Heart right ventricle (tissue), 16 donors: ENCODE data around the gene CD59. TPM values are rescaled to one million over a fixed set of nuclear protein-coding genes. Genes with fewer than 3 reads are reported as not detected.
A peak's percentile ranks its signal among the peaks of the same experiment; 100 is the strongest.

Source experiments
- ATAC-seq, 8 donors: fragments of 200-7000 bp; cut with Tn5 transposase; one replicate each; pipeline ENCODE4 v1.9.1; 2020; ENCODE audit warnings: mild to moderate bottlenecking in 8 of 8, moderate library complexity in 8 of 8, moderate number of reproducible peaks in 1 of 8
- DNase-seq, 2 donors: peaks; one replicate each; pipeline ENCODE4 v3.0.0-alpha.2; 2020
- H3K27ac ChIP-seq, 10 donors: fragments of 200-600 bp; sonication (generic) in 2 of 10; one replicate each; pipeline versions ENCODE4 v1.5.0 to v1.8.0; 2020 to 2022; ENCODE audit warnings: mild to moderate bottlenecking in 3 of 10
- H3K27me3 ChIP-seq, 7 donors: fragments of 200-600 bp; one replicate each; pipeline ENCODE4 v1.8.0; 2021 to 2022; ENCODE audit warnings: mild to moderate bottlenecking in 2 of 7
- H3K36me3 ChIP-seq, 9 donors: fragments of 200-600 bp; sonication (generic) in 1 of 9; one replicate each; pipeline versions ENCODE4 v1.5.0 to v1.8.0; 2020 to 2022; ENCODE audit warnings: mild to moderate bottlenecking in 2 of 9
- H3K4me1 ChIP-seq, 9 donors: fragments of 200-600 bp; sonication (generic) in 1 of 9; one replicate each; pipeline versions ENCODE4 v1.5.0 to v1.8.0; 2020 to 2022; ENCODE audit warnings: mild to moderate bottlenecking in 4 of 9
- H3K4me3 ChIP-seq, 10 donors: fragments of 200-600 bp; sonication (generic) in 2 of 10; one replicate each; pipeline versions ENCODE4 v1.5.0 to v1.8.0; 2020 to 2022; ENCODE audit warnings: mild to moderate bottlenecking in 7 of 10, moderate library complexity in 2 of 10
- H3K9me3 ChIP-seq, 11 donors: fragments of 200-600 bp in 10 of 11; sonication (generic) in 2 of 11; one replicate each; pipeline versions ENCODE4 v1.5.0 to v1.8.0; 2013 to 2022; ENCODE audit warnings: mild to moderate bottlenecking in 2 of 11, control low read depth in 1 of 11, moderate library complexity in 1 of 11
- CTCF ChIP-seq, 9 donors: fragments of 200-600 bp; sonication (generic) in 2 of 9; IDR thresholded peaks; one replicate each; pipeline versions ENCODE4 v1.5.0 to v1.8.0; 2021 to 2022; ENCODE audit warnings: antibody characterized with exemption in 9 of 9, mild to moderate bottlenecking in 5 of 9, moderate library complexity in 1 of 9
- WGBS, 2 donors: extraction: QIAGEN DNeasy Blood & Tissue Kit; methylation state at CpG; one replicate each; pipeline ENCODE4 v1.1.7; 2013; ENCODE audit warnings: inconsistent platforms in 1 of 2; 5-methylcytosine and 5-hydroxymethylcytosine counted together
- intact Hi-C, 10 donors: fragments of 100-400 bp; cut with DNase I; formaldehyde crosslinking; loops; one replicate each; pipeline versions ENCODE4 v1.11.1 to v1.14.2; 2022
- polyA plus RNA-seq, 2 donors: library from polyadenylated mRNA; stranded (reverse); fragments of 200-250 nt; gene quantifications; one replicate each; pipeline ENCODE4 v1.2.3, GENCODE V29; 2013
- total RNA-seq, 10 donors: library from RNA; stranded (reverse); fragmentation: NEBNext Ultra II Directional in 3 of 10; extraction: Animal tissue kit (Norgen Biotek cat#: 25700) in 3 of 10; gene quantifications; one replicate each; pipeline versions ENCODE4 v1.2.1 to v1.2.4, GENCODE V29; 2021 to 2023
- donor health status: Arrhythmogenic right ventricular cardiomyopathy.
- donor health status: ischemic (EF 13 %, LVEDD 7.1; RV severe dilation, severe dysfunction).
- donor health status: healthy with polysubstance abuse.
- donor health status: DM: no; HTN: yes; CAD: no.
- donor health status: DM: no; HTN: no; CAD: no.
- donor health status: ischemic (EF 25% LVEDD 6.9; RV normal size, moderate dysfunction).
- donor health status: ischemic (EF 25% LVEDD 5.7; RV mildly dilated, moderate dysfunction).
- donor health status: healthy.
- donor health status: DM: yes; HTN: yes; CAD: no.
- donor health status: Ischemic cardiomyopathy.
- donor health status: ischemic (EF 35%, LVEDD 5.7; RV mildly dilated, moderate dysfunction).
- donor health status: nonischemic (EF 11% LVEDD 7.7; RV severe dilation, severe dysfunction).
- donor health status: DM: yes; HTN: yes; CAD: no.
- donor health status: PGD.
- donor health status: ischemic (EF 29% LVEDD 5.4; RV normal size, mild dysfunction).
- donor health status: nonischemic (EF 23%, LVEDD 6.1; RV moderate dilation, normal function).

CD59 gene
- total and polyA plus RNA-seq, 12 donors, result 120 to 1,261 (median 753) TPM

GRCh38 chr11:33747979-33748378 lies 11.8 kb upstream of the CD59 start:
- no peaks in the 10 kb centered on the region for H3K27me3 ChIP-seq
- intact Hi-C loops, result loop anchor here in 3 of 10 donors (5.0 to 10.0 kb wide), 4 partner anchors 203 to 386 kb away; no protein-coding TSS in a partner anchor
- no peak overlapping the region for H3K4me3 ChIP-seq
- no peaks in the 10 kb centered on the region for H3K9me3 ChIP-seq
- peak overlapping the region in 2 of 10 donors; percentile 41 to 57 for H3K27ac ChIP-seq
- 18 to 20% methylated on average over 2 of the region's 2 CpGs for WGBS, 2 donors
- H3K36me3 ChIP-seq, result peaks cover 0 to 99% (median 19%) of the 10 kb centered on the region in 9 donors
- no peak for TF ChIP-seq CTCF (IDR thresholded peaks at IDR 0.05)
- ATAC-seq, result peak in 2 of 8 donors; percentile 41 to 53
- DNase-seq, result no peak
- H3K4me1 ChIP-seq, result peaks cover 0 to 47% (median 6%) of the 10 kb centered on the region in 9 donors

GRCh38 chr11:33743291-33743690 lies 7.1 kb upstream of the CD59 start:
- no peaks in the 10 kb centered on the region for H3K27me3 ChIP-seq
- DNase-seq, result no peak
- intact Hi-C loops, result loop anchor here in 7 of 10 donors (2.0 to 10.0 kb wide), 9 partner anchors 51 to 381 kb away; no protein-coding TSS in a partner anchor
- peaks cover 0 to 70% (median 9%) of the 10 kb centered on the region in 9 donors for H3K36me3 ChIP-seq
- TF ChIP-seq CTCF (IDR thresholded peaks at IDR 0.05), result no peak
- no peaks in the 10 kb centered on the region for H3K9me3 ChIP-seq
- peaks cover 0 to 43% (median 6%) of the 10 kb centered on the region in 9 donors for H3K4me1 ChIP-seq
- WGBS, 2 donors, result 73 to 74% methylated on average over 5 of the region's 5 CpGs
- ATAC-seq, result peak in 6 of 8 donors; percentile 14 to 84 (median 31)
- H3K4me3 ChIP-seq, result no peak overlapping the region
- peak overlapping the region in 6 of 10 donors; percentile 1 to 41 (median 8) for H3K27ac ChIP-seq

GRCh38 chr11:33742249-33742851 lies 6.1 kb upstream of the CD59 start:
- DNase-seq (no peak), ATAC-seq (peak in 7 of 8 donors; percentile 13 to 60 (median 46))
- Histone ChIP-seq H3K36me3 (peaks cover 0 to 60% (median 9%) of the 10 kb centered on the region in 9 donors), H3K27me3 (no peaks in the 10 kb centered on the region), H3K4me3 (no peak overlapping the region), H3K27ac (peak overlapping the region in 4 of 10 donors; percentile 4 to 29 (median 26)), H3K9me3 (no peaks in the 10 kb centered on the region), H3K4me1 (peaks cover 0 to 43% (median 11%) of the 10 kb centered on the region in 9 donors)
- intact Hi-C loops, result loop anchor here in 7 of 10 donors (2.0 to 10.0 kb wide), 9 partner anchors 50 to 380 kb away; no protein-coding TSS in a partner anchor
- TF ChIP-seq CTCF (IDR thresholded peaks at IDR 0.05), result peak; percentile 34 to 77 (median 67)
- 73 to 82% methylated on average over 3 of the region's 3 CpGs for WGBS, 2 donors

GRCh38 chr11:33741806-33742205 lies 5.6 kb upstream of the CD59 start:
- no peak overlapping the region for H3K27ac ChIP-seq
- TF ChIP-seq CTCF (IDR thresholded peaks at IDR 0.05), result no peak
- intact Hi-C loops, result loop anchor here in 7 of 10 donors (2.0 to 10.0 kb wide), 9 partner anchors 50 to 380 kb away; no protein-coding TSS in a partner anchor
- H3K4me3 ChIP-seq, result no peak overlapping the region
- H3K4me1 ChIP-seq, result peaks cover 0 to 43% (median 15%) of the 10 kb centered on the region in 9 donors
- 88 to 89% methylated on average over 7 of the region's 7 CpGs for WGBS, 2 donors
- DNase-seq (no peak), ATAC-seq (no peak)
- no peaks in the 10 kb centered on the region for H3K27me3 ChIP-seq
- H3K9me3 ChIP-seq, result no peaks in the 10 kb centered on the region
- H3K36me3 ChIP-seq, result peaks cover 0 to 55% (median 4%) of the 10 kb centered on the region in 9 donors
